Spleen (tissue), 11 donors: ENCODE measurements around the gene SLC12A5. TPM values are rescaled to one million over a fixed set of nuclear protein-coding genes. Genes with fewer than 3 reads are reported as not detected.
A peak's percentile ranks its signal among the peaks of the same experiment; 100 is the strongest.

Experiments
- DNase-seq: peaks from one replicate; pipeline ENCODE4 v3.0.0-alpha.2; 2020
- H3K27ac ChIP-seq, 8 donors: fragments of 200-600 bp; sonication (generic) in 7 of 8; 1 replicate in 4 of 8; 2 replicates in 4 of 8; pipeline versions ENCODE4 v1.5.0 to v1.8.0; 2016 to 2021; ENCODE audit warnings: inconsistent platforms in 4 of 8, mild to moderate bottlenecking in 4 of 8, moderate library complexity in 1 of 8
- H3K27me3 ChIP-seq, 7 donors: fragments of 200-600 bp; sonication (generic) in 6 of 7; replicated peaks in 1 of 7; 1 replicate in 4 of 7; 2 replicates in 3 of 7; pipeline versions ENCODE4 v1.5.0 to v1.8.0; 2016 to 2021; ENCODE audit warnings: inconsistent platforms in 3 of 7, mild to moderate bottlenecking in 1 of 7
- H3K36me3 ChIP-seq, 6 donors: fragments of 200-600 bp; sonication (generic) in 5 of 6; 1 replicate in 4 of 6; 2 replicates in 2 of 6; pipeline versions ENCODE4 v1.5.0 to v1.8.0; 2016 to 2021; ENCODE audit warnings: inconsistent platforms in 2 of 6
- H3K4me1 ChIP-seq, 6 donors: fragments of 200-600 bp; sonication (generic) in 5 of 6; 1 replicate in 3 of 6; 2 replicates in 3 of 6; pipeline versions ENCODE4 v1.5.0 to v1.8.0; 2016 to 2021; ENCODE audit warnings: inconsistent platforms in 3 of 6
- H3K4me3 ChIP-seq, 8 donors: fragments of 200-600 bp; sonication (generic) in 7 of 8; 1 replicate in 4 of 8; 2 replicates in 4 of 8; pipeline versions ENCODE4 v1.5.0 to v1.8.0; 2016 to 2021; ENCODE audit warnings: inconsistent platforms in 4 of 8, mild to moderate bottlenecking in 4 of 8, moderate library complexity in 2 of 8
- H3K9me3 ChIP-seq, 8 donors: fragments of 200-600 bp; sonication (generic) in 7 of 8; 1 replicate in 4 of 8; 2 replicates in 4 of 8; pipeline versions ENCODE4 v1.5.0 to v1.8.0; 2016 to 2021; ENCODE audit warnings: inconsistent platforms in 4 of 8
- POLR2A ChIP-seq, 3 donors: fragments of 450-650 bp; IDR thresholded peaks; one replicate each; pipeline ENCODE4 v1.5.1; 2017; ENCODE audit warnings: antibody characterized with exemption in 3 of 3, mild to moderate bottlenecking in 1 of 3
- POLR2AphosphoS5 ChIP-seq, 3 donors: sonication (generic); formaldehyde crosslinking; IDR thresholded peaks; one replicate each; pipeline ENCODE4 v1.5.1; 2017; ENCODE audit warnings: antibody characterized with exemption in 3 of 3
- WGBS, 5 donors: extraction: QIAGEN DNeasy Blood & Tissue Kit in 3 of 5; methylation state at CpG; one replicate each; pipeline versions ENCODE4 v1.1.5 to v1.1.7; 2013 to 2018; 5-methylcytosine and 5-hydroxymethylcytosine counted together
- intact Hi-C: fragments of 100-400 bp; cut with DNase I; formaldehyde crosslinking; loops from one replicate; pipeline ENCODE4 v1.15.0; 2023; ENCODE audit warnings: low total_unique reads
- polyA plus RNA-seq, 3 donors: library from polyadenylated mRNA; stranded (reverse); fragments of 200-250 nt; gene quantifications; one replicate each; pipeline ENCODE4 v1.2.1, GENCODE V29; 2013
- total RNA-seq, 7 donors: library from RNA; depleted of rRNA in 3 of 7; stranded (reverse); fragments of >200 nt in 3 of 7; fragmentation: NEBNext Ultra II Directional in 4 of 7; extraction: Animal tissue kit (Norgen Biotek cat#: 25700) in 4 of 7; gene quantifications; one replicate each; pipeline versions ENCODE4 v1.1.0 to v1.2.1, GENCODE V29; 2016 to 2021
- TF ChIP-seq, protein P1 (sequence below), 11 experiments: fragments of 200-600 bp in 7 of 11; fragments of 450-650 bp in 4 of 11; sonication (generic) in 4 of 11; IDR thresholded peaks in 8 of 11; conservative IDR thresholded peaks in 3 of 11; 1 replicate in 7 of 11; 2 replicates in 4 of 11; pipeline versions ENCODE4 v1.4.0 to v1.8.0; 2016 to 2021; ENCODE audit warnings: antibody characterized with exemption in 11 of 11, inconsistent platforms in 4 of 11, mild to moderate bottlenecking in 1 of 11
- donor health status: healthy with polysubstance abuse.
- donor health status: DM: no; HTN: no; CAD: no; lungs with moderate emphysema.
- donor health status: DM: no; HTN: no; CAD: no.
- donor health status: Bipolar disorder and iron deficiency.
- donor health status: healthy.
- donor health status: DM: no; HTN: no; CAD: no.
- donor health status: DM: yes; HTN: yes; CAD: no.

SLC12A5 gene
- total and polyA plus RNA-seq, 10 donors, result 0.20 to 8.7 (median 2.7) TPM

DNA sequence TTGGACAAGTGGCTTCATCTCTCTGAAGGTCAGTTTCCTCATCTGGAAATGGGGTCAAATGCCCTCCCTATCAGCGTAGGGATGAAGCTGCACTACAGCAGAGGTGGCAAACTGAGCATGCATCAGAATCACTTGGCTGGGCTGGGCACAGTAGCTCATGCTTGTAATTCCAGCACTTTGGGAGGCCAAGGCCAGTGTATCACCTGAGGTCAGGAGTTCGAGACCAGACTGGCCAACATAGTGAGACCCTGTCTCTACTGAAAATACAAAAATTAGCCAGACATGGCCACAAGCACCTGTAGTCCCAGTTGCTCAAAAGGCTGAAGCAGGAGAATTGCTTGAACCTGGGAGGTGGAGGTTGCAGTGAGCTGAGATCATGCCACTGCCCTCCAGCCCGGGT, 27.0 kb upstream of the SLC12A5 start:
- 85 to 96% (median 91%) methylated on average over 2 to 3 of the region's 3 CpGs for WGBS, 5 donors
- Histone ChIP-seq H3K36me3 (no peaks in the 10 kb centered on the region), H3K4me3 (no peak overlapping the region), H3K4me1 (peaks cover 28 to 99% (median 74%) of the 10 kb centered on the region in 6 donors), H3K27ac (peak overlapping the region in 2 of 8 donors; percentile 81 to 86), H3K9me3 (no peaks in the 10 kb centered on the region), H3K27me3 (peaks cover 0 to 42% (median 0%) of the 10 kb centered on the region in 7 donors)
- no peak for DNase-seq
- TF ChIP-seq POLR2A (IDR thresholded peaks at IDR 0.05), result no peak
- no peak for TF ChIP-seq POLR2AphosphoS5 (IDR thresholded peaks at IDR 0.05)
- TF ChIP-seq, protein P1, sequence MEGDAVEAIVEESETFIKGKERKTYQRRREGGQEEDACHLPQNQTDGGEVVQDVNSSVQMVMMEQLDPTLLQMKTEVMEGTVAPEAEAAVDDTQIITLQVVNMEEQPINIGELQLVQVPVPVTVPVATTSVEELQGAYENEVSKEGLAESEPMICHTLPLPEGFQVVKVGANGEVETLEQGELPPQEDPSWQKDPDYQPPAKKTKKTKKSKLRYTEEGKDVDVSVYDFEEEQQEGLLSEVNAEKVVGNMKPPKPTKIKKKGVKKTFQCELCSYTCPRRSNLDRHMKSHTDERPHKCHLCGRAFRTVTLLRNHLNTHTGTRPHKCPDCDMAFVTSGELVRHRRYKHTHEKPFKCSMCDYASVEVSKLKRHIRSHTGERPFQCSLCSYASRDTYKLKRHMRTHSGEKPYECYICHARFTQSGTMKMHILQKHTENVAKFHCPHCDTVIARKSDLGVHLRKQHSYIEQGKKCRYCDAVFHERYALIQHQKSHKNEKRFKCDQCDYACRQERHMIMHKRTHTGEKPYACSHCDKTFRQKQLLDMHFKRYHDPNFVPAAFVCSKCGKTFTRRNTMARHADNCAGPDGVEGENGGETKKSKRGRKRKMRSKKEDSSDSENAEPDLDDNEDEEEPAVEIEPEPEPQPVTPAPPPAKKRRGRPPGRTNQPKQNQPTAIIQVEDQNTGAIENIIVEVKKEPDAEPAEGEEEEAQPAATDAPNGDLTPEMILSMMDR (IDR thresholded peaks at IDR 0.05 in 8 of 11, conservative IDR thresholded peaks at IDR 0.05 in 3 of 11), result no peak
- intact Hi-C loops, result no loop called here

DNA sequence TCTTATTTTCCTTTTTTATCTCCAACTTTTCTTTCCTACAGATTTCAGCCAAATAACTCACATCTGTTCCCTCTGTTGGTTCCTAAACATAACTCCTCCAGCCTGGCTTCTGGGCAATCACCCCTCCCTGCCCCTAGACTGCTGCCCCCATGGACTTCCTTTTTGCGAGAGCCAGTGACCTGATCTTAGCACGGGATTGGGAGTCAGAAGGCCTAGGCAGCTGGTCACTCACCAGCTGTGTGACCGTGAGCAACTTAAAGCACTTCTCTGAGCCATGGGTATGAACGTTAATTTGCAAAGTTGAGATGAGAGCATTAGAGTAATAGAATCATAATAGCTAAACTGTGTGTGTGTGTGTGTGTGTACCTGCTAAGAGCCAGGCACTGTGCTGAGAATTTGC, 24.8 kb upstream of the SLC12A5 start:
- no peak for DNase-seq
- Histone ChIP-seq H3K27me3 (peaks cover 0 to 47% (median 4%) of the 10 kb centered on the region in 7 donors), H3K4me1 (peaks cover 37 to 99% (median 74%) of the 10 kb centered on the region in 6 donors), H3K4me3 (peak overlapping the region in 1 of 8 donors; percentile 61), H3K9me3 (no peaks in the 10 kb centered on the region), H3K36me3 (no peaks in the 10 kb centered on the region), H3K27ac (peak overlapping the region in 7 of 8 donors; percentile 73 to 87 (median 81))
- TF ChIP-seq POLR2AphosphoS5 (IDR thresholded peaks at IDR 0.05) (no peak), POLR2A (IDR thresholded peaks at IDR 0.05) (no peak)
- TF ChIP-seq, protein P1 (IDR thresholded peaks at IDR 0.05 in 8 of 11, conservative IDR thresholded peaks at IDR 0.05 in 3 of 11), result no peak
- intact Hi-C loops, result no loop called here
- 23 to 46% (median 34%) methylated on average over 4 of the region's 4 CpGs for WGBS, 5 donors

DNA sequence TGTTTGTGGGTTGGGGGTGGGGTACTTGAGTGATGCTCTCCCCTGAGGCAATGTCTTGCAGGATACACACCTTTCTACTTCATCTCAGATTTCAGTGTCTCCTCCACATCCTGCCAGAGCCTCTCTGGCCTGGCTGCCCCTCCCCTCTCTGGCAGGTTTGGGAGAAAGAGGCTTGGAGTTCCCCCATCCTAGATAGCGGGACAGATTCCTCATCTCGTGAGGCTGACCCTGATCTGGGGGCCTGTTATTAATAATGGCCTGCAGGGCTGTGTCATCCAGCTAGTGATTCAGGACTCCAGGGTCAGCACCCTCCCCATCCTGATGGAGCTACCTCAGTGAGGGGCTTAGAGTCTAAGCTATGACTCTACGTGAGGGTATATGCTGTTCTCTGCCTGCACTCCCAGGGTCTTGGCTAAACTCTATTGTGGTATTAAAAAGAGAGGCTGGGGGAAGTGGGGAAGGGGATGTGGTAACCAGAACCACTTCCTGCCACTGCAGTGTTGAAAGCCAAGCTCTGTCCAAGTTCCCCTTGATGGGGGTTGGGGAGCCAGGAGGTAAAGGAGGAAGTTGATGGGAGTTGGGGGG, 24.0 kb upstream of the SLC12A5 start:
- DNase-seq, result peak; percentile 87
- H3K4me3 ChIP-seq, result peak overlapping the region in 6 of 8 donors; percentile 2 to 61 (median 16)

More for the DNA sequence above, 24.0 kb upstream of the SLC12A5 start:
- intact Hi-C loops, result no loop called here
- H3K4me1 ChIP-seq, result peaks cover 40 to 99% (median 73%) of the 10 kb centered on the region in 6 donors
- no peaks in the 10 kb centered on the region for H3K36me3 ChIP-seq
- H3K27me3 ChIP-seq, result peaks cover 0 to 48% (median 12%) of the 10 kb centered on the region in 7 donors
- WGBS, 5 donors, result 0 to 11% (median 6%) methylated on average over 3 of the region's 3 CpGs
- H3K27ac ChIP-seq, result peak overlapping the region in 7 of 8 donors; percentile 73 to 87 (median 81)
- H3K9me3 ChIP-seq, result no peaks in the 10 kb centered on the region
- peak in 1 of 3 donors; percentile 88 for TF ChIP-seq POLR2AphosphoS5 (IDR thresholded peaks at IDR 0.05)
- TF ChIP-seq POLR2A (IDR thresholded peaks at IDR 0.05), result no peak
- TF ChIP-seq, protein P1 (IDR thresholded peaks at IDR 0.05 in 8 of 11, conservative IDR thresholded peaks at IDR 0.05 in 3 of 11), result peak in 1 of 11 experiments; percentile 24
